ENCODE measurements around the gene LRRC74A.

LRRC74A gene

DNA sequence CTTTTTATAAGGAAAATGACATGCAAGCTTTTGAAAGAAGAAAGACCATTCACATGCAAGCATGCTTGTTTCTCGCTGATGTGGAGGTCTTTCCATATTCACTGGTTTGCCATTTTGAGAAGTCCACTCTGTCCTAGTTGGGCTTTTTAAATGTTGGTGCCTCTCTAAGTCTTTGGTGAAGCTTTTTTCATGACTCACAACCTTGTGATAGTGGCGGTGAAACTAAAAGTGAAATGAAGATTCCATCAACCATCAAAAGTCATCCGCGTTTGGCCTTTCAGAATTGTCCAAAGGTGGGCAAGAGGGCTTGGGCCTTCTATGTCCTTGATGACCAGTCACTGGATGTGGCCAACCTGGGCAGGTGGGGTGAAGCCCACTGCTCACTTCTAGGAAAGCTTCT is 4.3 kb downstream of the LRRC74A start:
- TF ChIP-seq TAF1 (IDR thresholded peaks at IDR 0.05; ENCODE audit: borderline replicate concordance, insufficient read depth, low read length) (no peak), SIN3A (IDR thresholded peaks at IDR 0.05; ENCODE audit: borderline replicate concordance, insufficient read depth, low read length) (no peak), FOXP2 (optimal IDR thresholded peaks at IDR 0.05; ENCODE audit: borderline replicate concordance, extremely low read depth, extremely low read length, insufficient read depth) (no peak), POLR2AphosphoS5 (IDR thresholded peaks at IDR 0.05; ENCODE audit: low read depth, low read length) (no peak)
- TF ChIP-seq, protein P1, sequence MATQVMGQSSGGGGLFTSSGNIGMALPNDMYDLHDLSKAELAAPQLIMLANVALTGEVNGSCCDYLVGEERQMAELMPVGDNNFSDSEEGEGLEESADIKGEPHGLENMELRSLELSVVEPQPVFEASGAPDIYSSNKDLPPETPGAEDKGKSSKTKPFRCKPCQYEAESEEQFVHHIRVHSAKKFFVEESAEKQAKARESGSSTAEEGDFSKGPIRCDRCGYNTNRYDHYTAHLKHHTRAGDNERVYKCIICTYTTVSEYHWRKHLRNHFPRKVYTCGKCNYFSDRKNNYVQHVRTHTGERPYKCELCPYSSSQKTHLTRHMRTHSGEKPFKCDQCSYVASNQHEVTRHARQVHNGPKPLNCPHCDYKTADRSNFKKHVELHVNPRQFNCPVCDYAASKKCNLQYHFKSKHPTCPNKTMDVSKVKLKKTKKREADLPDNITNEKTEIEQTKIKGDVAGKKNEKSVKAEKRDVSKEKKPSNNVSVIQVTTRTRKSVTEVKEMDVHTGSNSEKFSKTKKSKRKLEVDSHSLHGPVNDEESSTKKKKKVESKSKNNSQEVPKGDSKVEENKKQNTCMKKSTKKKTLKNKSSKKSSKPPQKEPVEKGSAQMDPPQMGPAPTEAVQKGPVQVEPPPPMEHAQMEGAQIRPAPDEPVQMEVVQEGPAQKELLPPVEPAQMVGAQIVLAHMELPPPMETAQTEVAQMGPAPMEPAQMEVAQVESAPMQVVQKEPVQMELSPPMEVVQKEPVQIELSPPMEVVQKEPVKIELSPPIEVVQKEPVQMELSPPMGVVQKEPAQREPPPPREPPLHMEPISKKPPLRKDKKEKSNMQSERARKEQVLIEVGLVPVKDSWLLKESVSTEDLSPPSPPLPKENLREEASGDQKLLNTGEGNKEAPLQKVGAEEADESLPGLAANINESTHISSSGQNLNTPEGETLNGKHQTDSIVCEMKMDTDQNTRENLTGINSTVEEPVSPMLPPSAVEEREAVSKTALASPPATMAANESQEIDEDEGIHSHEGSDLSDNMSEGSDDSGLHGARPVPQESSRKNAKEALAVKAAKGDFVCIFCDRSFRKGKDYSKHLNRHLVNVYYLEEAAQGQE (IDR thresholded peaks at IDR 0.05; ENCODE audit: insufficient read depth in 1 of 2, low read depth in 2 of 2, low read length in 2 of 2) = no peak

DNA sequence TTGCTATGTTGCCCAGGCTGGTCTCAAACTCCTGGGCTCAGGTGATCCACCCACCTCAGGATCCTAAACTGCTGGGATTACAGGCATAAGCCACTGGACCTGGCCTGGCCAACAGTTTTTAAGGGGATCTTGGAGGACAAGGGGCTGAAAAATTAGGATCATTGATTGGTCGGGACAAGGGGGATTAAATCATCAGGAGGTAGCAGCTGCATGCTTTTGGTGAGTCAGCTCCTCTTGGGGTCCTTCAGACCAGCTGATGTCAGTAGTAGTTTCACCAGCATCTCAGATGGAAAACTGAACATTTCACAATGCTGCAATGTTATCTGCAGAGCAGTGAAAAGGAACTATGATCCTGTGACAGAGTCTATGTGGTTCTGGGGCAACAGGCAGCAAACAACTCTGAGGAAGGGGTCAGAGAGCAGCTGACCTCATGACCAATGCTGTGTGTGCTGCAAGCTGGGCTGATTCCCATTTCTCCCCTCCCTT is 6.3 kb downstream of the LRRC74A start:
- TF ChIP-seq, protein P1 (IDR thresholded peaks at IDR 0.05; ENCODE audit: insufficient read depth in 1 of 2, low read depth in 2 of 2, low read length in 2 of 2) = no peak
- no peak for TF ChIP-seq TAF1 (IDR thresholded peaks at IDR 0.05; ENCODE audit: borderline replicate concordance, insufficient read depth, low read length)
- no peak for TF ChIP-seq POLR2AphosphoS5 (IDR thresholded peaks at IDR 0.05; ENCODE audit: low read depth, low read length)
- no peak for TF ChIP-seq FOXP2 (optimal IDR thresholded peaks at IDR 0.05; ENCODE audit: borderline replicate concordance, extremely low read depth, extremely low read length, insufficient read depth)
- no peak for TF ChIP-seq SIN3A (IDR thresholded peaks at IDR 0.05; ENCODE audit: borderline replicate concordance, insufficient read depth, low read length)

DNA sequence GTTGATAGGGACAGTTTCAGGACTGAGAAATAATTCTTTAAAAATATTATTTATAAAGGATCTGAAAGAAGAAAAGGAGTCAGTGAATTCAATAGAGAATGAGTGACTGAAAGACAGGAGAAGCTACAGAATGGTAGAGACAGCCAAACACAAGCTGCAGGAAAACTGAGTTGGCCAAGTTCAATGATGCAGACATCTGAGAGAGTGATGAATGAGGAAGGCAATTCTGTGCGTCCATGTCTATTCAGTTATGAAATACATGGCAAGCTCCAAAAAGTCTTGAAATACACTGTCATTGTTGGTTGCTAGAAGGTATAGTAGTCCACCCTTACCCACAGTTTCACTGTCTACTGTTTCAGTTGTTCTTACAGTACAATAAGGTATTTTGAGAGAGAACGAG is 6.8 kb downstream of the LRRC74A start:
- no peak for TF ChIP-seq TAF1 (IDR thresholded peaks at IDR 0.05; ENCODE audit: borderline replicate concordance, insufficient read depth, low read length)
- TF ChIP-seq, protein P1 (IDR thresholded peaks at IDR 0.05; ENCODE audit: insufficient read depth in 1 of 2, low read depth in 2 of 2, low read length in 2 of 2) = no peak
- no peak for TF ChIP-seq POLR2AphosphoS5 (IDR thresholded peaks at IDR 0.05; ENCODE audit: low read depth, low read length)
- no peak for TF ChIP-seq SIN3A (IDR thresholded peaks at IDR 0.05; ENCODE audit: borderline replicate concordance, insufficient read depth, low read length)
- no peak for TF ChIP-seq FOXP2 (optimal IDR thresholded peaks at IDR 0.05; ENCODE audit: borderline replicate concordance, extremely low read depth, extremely low read length, insufficient read depth)

DNA sequence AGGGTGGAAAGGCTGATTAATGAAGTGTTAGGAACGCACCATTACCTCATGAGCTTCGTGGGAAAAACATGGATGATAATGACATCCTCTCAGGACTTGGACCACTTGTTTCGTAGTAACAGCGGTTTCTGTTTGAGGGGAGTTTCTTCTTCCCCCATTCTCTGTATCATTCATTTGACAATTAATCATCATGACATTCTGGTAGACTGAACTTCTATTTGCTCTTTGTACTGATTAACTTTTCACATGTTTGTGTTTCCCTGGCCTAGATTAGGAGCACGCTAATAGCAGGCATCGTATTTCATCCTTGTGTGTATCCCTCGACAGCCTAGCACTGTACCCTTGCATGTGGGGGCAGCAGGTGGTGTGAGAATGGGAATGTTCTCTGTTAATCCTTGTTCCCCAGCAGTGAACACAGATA is 8.0 kb downstream of the LRRC74A start:
- TF ChIP-seq FOXP2 (optimal IDR thresholded peaks at IDR 0.05; ENCODE audit: borderline replicate concordance, extremely low read depth, extremely low read length, insufficient read depth) (no peak), SIN3A (IDR thresholded peaks at IDR 0.05; ENCODE audit: borderline replicate concordance, insufficient read depth, low read length) (no peak), TAF1 (IDR thresholded peaks at IDR 0.05; ENCODE audit: borderline replicate concordance, insufficient read depth, low read length) (no peak), POLR2AphosphoS5 (IDR thresholded peaks at IDR 0.05; ENCODE audit: low read depth, low read length) (no peak)
- TF ChIP-seq, protein P1 (IDR thresholded peaks at IDR 0.05; ENCODE audit: insufficient read depth in 1 of 2, low read depth in 2 of 2, low read length in 2 of 2) = no peak
